MCF 10A (cell line): Measurements from ENCODE around the gene MRI1. TPM values are rescaled to one million over a fixed set of nuclear protein-coding genes. Genes with fewer than 3 reads are reported as not detected.
A peak's percentile ranks its signal among the peaks of the same experiment; 100 is the strongest.

ENCODE experiments used
- BruUV-seq: library from RNA; stranded (reverse); fragments of 400-500 nt; replicated peaks from 2 replicates; lab custom pipeline; 2021; lab: Mats Ljungman, UMichigan
- CTCF ChIA-PET: fragments of 300-600 bp; sonication (Branson Sonifier 250); formaldehyde crosslinking; extraction: SDS; loops from one replicate; lab custom pipeline; 2021; ENCODE audit warnings: antibody characterized with exemption, inconsistent platforms; lab: Yijun Ruan, JAX
- POLR2A ChIA-PET: fragments of 300-600, 350-650 bp; sonication (Branson Sonifier 250); formaldehyde crosslinking; extraction: SDS; loops from one replicate; lab custom pipeline; 2020; ENCODE audit warnings: antibody characterized with exemption, inconsistent platforms; lab: Yijun Ruan, JAX
- DNase-seq: peaks from one replicate; pipeline ENCODE4 v3.0.0-alpha.2; 2018; ENCODE audit not compliant: unreplicated experiment
- H3K27ac Mint-ChIP-seq: one replicate; pipeline ENCODE4 v1.8.0; 2022; ENCODE audit warnings: mild to moderate bottlenecking, low read depth, mixed read lengths; ENCODE audit not compliant: unreplicated experiment
- H3K27me3 Mint-ChIP-seq: one replicate; pipeline ENCODE4 v1.8.0; 2022; ENCODE audit warnings: mixed read lengths; ENCODE audit not compliant: insufficient read depth, unreplicated experiment
- H3K36me3 Mint-ChIP-seq: one replicate; pipeline ENCODE4 v1.8.0; 2022; ENCODE audit warnings: mild to moderate bottlenecking, moderate library complexity, mixed read lengths; ENCODE audit not compliant: insufficient read depth, unreplicated experiment
- H3K4me1 Mint-ChIP-seq: one replicate; pipeline ENCODE4 v1.8.0; 2022; ENCODE audit warnings: mixed read lengths; ENCODE audit not compliant: insufficient read depth, unreplicated experiment
- H3K4me3 Mint-ChIP-seq: one replicate; pipeline ENCODE4 v1.8.0; 2022; ENCODE audit warnings: mild to moderate bottlenecking, moderate library complexity, mixed read lengths; ENCODE audit not compliant: unreplicated experiment
- H3K9me3 Mint-ChIP-seq: one replicate; pipeline ENCODE4 v1.8.0; 2022; ENCODE audit warnings: mixed read lengths; ENCODE audit not compliant: unreplicated experiment
- intact Hi-C: fragments of 100-400 bp; cut with micrococcal nuclease; formaldehyde crosslinking; loops from 2 replicates; pipeline ENCODE4 v1.14.1; 2022
- total RNA-seq: library from RNA; stranded (reverse); gene quantifications from 2 replicates; pipeline ENCODE4 v1.2.3, GENCODE V29; 2022
- TF ChIP-seq, protein P1 (sequence below): fragments of 200-600 bp; IDR thresholded peaks from one replicate; pipeline ENCODE4 v1.8.0; 2022; ENCODE audit warnings: antibody characterized with exemption, mild to moderate bottlenecking; ENCODE audit not compliant: unreplicated experiment

Gene MRI1
- total RNA-seq, 1 experiment from 2014 or later: 27.0 TPM

DNA sequence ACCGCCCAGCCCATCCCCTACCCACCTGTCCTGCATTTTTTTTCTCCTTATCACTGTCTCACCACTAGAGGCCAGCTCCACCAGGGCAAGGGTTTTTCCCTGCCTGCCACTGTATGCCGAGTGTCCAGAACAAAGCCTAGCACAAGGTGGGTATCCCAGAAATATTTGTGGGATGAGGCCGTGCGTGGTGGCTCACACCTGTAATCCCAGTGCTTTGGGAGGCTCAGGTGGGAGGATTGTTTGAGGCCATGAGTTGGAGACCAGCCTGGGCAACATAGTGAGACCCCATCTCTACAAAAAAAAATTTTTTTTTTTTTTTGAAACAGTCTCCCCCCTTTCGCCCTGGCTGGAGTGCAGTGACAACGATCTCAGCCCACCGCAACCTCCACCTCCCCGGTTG is 2.9 kb upstream of the MRI1 start:
- H3K27ac Mint-ChIP-seq: no peak overlapping the region
- TF ChIP-seq, protein P1, sequence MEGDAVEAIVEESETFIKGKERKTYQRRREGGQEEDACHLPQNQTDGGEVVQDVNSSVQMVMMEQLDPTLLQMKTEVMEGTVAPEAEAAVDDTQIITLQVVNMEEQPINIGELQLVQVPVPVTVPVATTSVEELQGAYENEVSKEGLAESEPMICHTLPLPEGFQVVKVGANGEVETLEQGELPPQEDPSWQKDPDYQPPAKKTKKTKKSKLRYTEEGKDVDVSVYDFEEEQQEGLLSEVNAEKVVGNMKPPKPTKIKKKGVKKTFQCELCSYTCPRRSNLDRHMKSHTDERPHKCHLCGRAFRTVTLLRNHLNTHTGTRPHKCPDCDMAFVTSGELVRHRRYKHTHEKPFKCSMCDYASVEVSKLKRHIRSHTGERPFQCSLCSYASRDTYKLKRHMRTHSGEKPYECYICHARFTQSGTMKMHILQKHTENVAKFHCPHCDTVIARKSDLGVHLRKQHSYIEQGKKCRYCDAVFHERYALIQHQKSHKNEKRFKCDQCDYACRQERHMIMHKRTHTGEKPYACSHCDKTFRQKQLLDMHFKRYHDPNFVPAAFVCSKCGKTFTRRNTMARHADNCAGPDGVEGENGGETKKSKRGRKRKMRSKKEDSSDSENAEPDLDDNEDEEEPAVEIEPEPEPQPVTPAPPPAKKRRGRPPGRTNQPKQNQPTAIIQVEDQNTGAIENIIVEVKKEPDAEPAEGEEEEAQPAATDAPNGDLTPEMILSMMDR: no peak
- intact Hi-C loops: no loop called here
- H3K4me3 Mint-ChIP-seq: no peak overlapping the region
- no peak for DNase-seq
- ChIA-PET CTCF (interaction anchor here (0.6 to 0.8 kb wide), 3 partner anchors 12 to 100 kb away, joined by 3 to 4 read pairs (median 3); no protein-coding TSS in a partner anchor), POLR2A (interaction anchor here (0.7 to 2.4 kb wide), 6 partner anchors 10 to 141 kb away, joined by 3 to 16 read pairs (median 4); partner anchors contain the start of gene C19orf53)
- BruUV-seq: no TSS peak
- peaks cover 17% of the 10 kb centered on the region for H3K4me1 Mint-ChIP-seq
- no peaks in the 10 kb centered on the region for H3K27me3 Mint-ChIP-seq
- no peaks in the 10 kb centered on the region for H3K9me3 Mint-ChIP-seq
- peaks cover 57% of the 10 kb centered on the region for H3K36me3 Mint-ChIP-seq

DNA sequence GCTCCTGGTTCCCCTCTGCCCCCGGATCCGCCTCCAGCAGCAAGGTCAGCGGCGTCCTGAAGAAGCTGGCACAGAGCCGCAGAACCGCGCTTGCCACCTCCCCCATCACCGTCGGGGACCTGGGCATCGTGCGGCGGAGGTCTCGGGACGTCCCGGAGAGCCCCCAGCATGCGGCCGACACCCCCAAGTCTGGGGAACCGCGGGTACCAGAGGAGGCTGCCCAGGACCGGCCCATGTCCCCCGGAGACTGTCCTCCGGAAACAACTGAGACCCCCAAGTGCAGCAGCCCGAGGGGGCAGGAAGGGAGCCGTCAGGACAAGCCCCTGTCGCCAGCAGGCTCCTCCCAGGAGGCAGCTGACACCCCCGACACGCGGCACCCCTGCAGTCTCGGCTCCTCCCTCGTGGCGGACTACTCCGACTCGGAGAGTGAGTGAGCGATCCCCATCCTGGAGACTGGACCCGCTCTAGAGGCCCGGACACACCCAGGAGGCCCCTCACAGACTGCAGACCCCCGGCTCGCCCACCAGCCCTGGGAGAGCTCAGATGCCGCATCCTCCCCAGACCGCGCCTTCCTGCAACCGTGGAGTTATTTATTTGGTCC is 1.6 kb upstream of the MRI1 start:
- Mint-ChIP-seq H3K9me3 (no peaks in the 10 kb centered on the region), H3K4me1 (peaks cover 17% of the 10 kb centered on the region), H3K36me3 (peaks cover 56% of the 10 kb centered on the region), H3K27me3 (no peaks in the 10 kb centered on the region), H3K27ac (no peak overlapping the region), H3K4me3 (peak overlapping the region; percentile 81)
- DNase-seq: no peak
- POLR2A ChIA-PET: interaction anchor here (0.7 to 4.8 kb wide), 5 partner anchors 11 to 238 kb away, joined by 3 to 51 read pairs (median 16); partner anchors contain the start of gene C19orf53
- CTCF ChIA-PET: no interaction called here
- TF ChIP-seq, protein P1: no peak
- intact Hi-C loops: no loop called here
- BruUV-seq: no TSS peak

DNA sequence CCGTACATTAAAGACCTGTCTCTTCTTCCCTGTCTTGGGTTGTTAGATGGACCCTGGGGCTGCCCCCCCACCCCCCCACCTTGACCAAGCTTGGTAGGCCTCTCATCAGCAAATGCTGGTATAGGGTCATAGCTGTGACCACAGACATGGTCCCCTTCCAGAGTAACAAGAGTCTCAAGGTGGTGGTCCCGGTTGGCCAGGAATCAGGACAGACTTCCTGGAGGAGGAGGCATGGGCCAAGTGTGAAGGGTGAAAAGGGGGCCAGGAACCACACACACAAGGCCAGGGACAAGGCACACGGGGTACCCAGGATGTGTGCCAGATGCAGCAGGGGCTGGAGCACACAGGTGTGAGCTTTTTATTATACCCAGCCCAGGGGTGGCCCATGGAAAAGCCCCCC is 1.1 kb upstream of the MRI1 start:
- CTCF ChIA-PET: no interaction called here
- no peak for DNase-seq
- no peaks in the 10 kb centered on the region for H3K9me3 Mint-ChIP-seq
- peaks cover 58% of the 10 kb centered on the region for H3K36me3 Mint-ChIP-seq
- TF ChIP-seq, protein P1: no peak
- H3K4me1 Mint-ChIP-seq: peaks cover 17% of the 10 kb centered on the region
- POLR2A ChIA-PET: interaction anchor here (0.7 to 4.8 kb wide), 4 partner anchors 11 to 237 kb away, joined by 3 to 51 read pairs (median 26); partner anchors contain the start of gene C19orf53
- BruUV-seq: no TSS peak
- H3K27me3 Mint-ChIP-seq: no peaks in the 10 kb centered on the region
- H3K4me3 Mint-ChIP-seq: peak overlapping the region; percentile 81
- H3K27ac Mint-ChIP-seq: no peak overlapping the region
- intact Hi-C loops: no loop called here

DNA sequence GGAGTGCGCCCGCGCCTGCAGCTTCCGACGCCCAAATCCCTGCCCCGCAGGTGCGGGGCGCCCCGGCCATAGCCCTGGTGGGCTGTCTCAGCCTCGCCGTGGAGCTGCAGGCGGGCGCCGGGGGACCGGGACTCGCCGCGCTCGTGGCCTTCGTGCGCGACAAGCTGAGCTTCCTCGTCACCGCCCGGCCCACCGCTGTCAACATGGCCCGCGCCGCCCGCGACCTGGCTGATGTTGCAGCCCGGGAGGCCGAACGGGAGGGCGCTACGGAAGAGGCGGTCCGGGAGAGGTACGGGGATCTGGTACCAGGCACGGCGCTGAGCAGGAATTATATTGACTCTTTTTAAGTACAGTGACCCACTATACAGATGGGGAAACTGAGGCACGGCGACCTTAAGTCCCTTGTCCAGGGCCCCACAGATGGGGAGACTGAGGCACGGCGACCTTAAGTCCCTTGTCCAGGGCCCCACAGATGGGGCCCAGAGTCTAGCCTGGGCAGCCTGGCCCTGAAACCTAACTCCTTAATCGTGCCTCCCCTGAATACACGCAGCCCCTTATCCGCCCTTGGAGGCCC is 586 bp downstream of the MRI1 start:
- Mint-ChIP-seq H3K4me1 (peaks cover 17% of the 10 kb centered on the region), H3K27ac (peak overlapping the region; percentile 81), H3K36me3 (peaks cover 54% of the 10 kb centered on the region), H3K4me3 (peak overlapping the region; percentile 81), H3K27me3 (no peaks in the 10 kb centered on the region), H3K9me3 (no peaks in the 10 kb centered on the region)
- ChIA-PET CTCF (interaction anchor here (0.7 kb wide), 2 partner anchors 144 to 531 kb away, joined by 4 to 6 read pairs; no protein-coding TSS in a partner anchor), POLR2A (interaction anchor here (0.7 to 4.8 kb wide), 17 partner anchors 9 to 1213 kb away, joined by 3 to 51 read pairs (median 4); partner anchors contain the start of gene C19orf53)
- intact Hi-C loops: no loop called here
- BruUV-seq: no TSS peak
- TF ChIP-seq, protein P1: no peak
- DNase-seq: no peak
